GM18870 (cell line): ENCODE data around the gene KRT34.
A peak's percentile ranks its signal among the peaks of the same experiment; 100 is the strongest.
"Not testable (repeated sequence)": the region's sequence is repeated elsewhere in the genome, so short reads cannot be mapped to it uniquely, and the experiment has no call there.

Source experiments
- ATAC-seq: cut with Tn5 transposase; IDR thresholded peaks from one replicate; pipeline ENCODE4 v1.9.1; 2021; ENCODE audit warnings: moderate library complexity; ENCODE audit not compliant: unreplicated experiment

KRT34 gene

GRCh38 chr17:41367426-41368075 lies 14.6 kb downstream of the KRT34 start:
- no peak for ATAC-seq

- ATAC-seq = no peak
Measured at GRCh38 chr17:41366070-41366469, 16.0 kb downstream of the KRT34 start.

- ATAC-seq = no peak
Measured at GRCh38 chr17:41363881-41364280, 18.2 kb downstream of the KRT34 start.

- no peak for ATAC-seq
Measured at GRCh38 chr17:41360296-41360995, 21.7 kb downstream of the KRT34 start.

- no peak for ATAC-seq
Measured at GRCh38 chr17:41354536-41354935, 27.6 kb downstream of the KRT34 start.

- ATAC-seq = no peak
Measured at GRCh38 chr17:41352597-41353366, 29.3 kb downstream of the KRT34 start.

GRCh38 chr17:41351177-41351576 lies 30.9 kb downstream of the KRT34 start:
- ATAC-seq = no peak

- ATAC-seq = not testable (repeated sequence)
Measured at GRCh38 chr17:41350381-41350878, 31.7 kb downstream of the KRT34 start, which contains the start of gene KRT33A. KRT33A (minus strand) TSS chr17:41350828; CDS start chr17:41350767, 61 bp downstream.

GRCh38 chr17:41347869-41348760 lies 34.0 kb downstream of the KRT34 start:
- ATAC-seq = no peak

GRCh38 chr17:41346421-41346820 lies 35.7 kb downstream of the KRT34 start:
- ATAC-seq = not testable (repeated sequence)

- ATAC-seq = no peak
Measured at GRCh38 chr17:41345992-41346391, 36.1 kb downstream of the KRT34 start.

GRCh38 chr17:41343029-41343428 lies 39.1 kb downstream of the KRT34 start:
- no peak for ATAC-seq

- ATAC-seq = no peak
Measured at GRCh38 chr17:41340934-41341861, 40.9 kb downstream of the KRT34 start.

GRCh38 chr17:41340494-41340893 lies 41.6 kb downstream of the KRT34 start:
- ATAC-seq = no peak

- no peak for ATAC-seq
Measured at GRCh38 chr17:41339571-41340172, 42.4 kb downstream of the KRT34 start.

GRCh38 chr17:41338961-41339485 lies 43.1 kb downstream of the KRT34 start:
- peak; percentile 35 for ATAC-seq

- ATAC-seq = no peak
Measured at GRCh38 chr17:41335747-41336146, 46.4 kb downstream of the KRT34 start.

GRCh38 chr17:41334385-41335305 lies 47.5 kb downstream of the KRT34 start:
- no peak for ATAC-seq
